ENCODE data around the gene RANBP17.

RANBP17 gene

GRCh38 chr5:171317230-171317629 is 455.4 kb downstream of the RANBP17 start:
- no peak for DNase-seq (ENCODE audit: low read depth in 2 of 2)
- H3K4me3 ChIP-seq (replicated peaks in 1 of 2; ENCODE audit: low read depth in 2 of 2, low read length in 2 of 2) = no peak overlapping the region
- no peak for TF ChIP-seq CTCF (IDR thresholded peaks at IDR 0.05; ENCODE audit: low read depth, low read length)

DNA sequence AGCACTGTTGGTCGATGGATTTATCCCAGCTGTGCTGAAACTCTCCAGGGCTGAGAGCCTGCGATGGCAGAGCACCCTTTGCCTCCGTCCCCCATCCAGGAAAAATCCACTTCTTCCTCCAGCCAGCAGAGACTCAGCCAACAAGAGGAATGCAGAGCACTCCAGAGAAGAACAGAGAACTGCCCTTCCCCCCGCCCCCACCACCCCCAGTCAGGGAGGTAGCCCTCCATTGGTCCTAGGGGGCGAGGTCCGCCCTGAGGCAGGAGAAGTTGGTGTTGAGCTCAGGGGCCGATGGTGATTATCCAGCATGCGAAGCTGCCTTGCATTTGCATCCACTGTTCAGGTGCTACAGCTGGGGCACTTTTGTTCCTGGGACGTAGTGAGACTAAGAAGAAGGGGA is 456.2 kb downstream of the RANBP17 start:
- no peak overlapping the region for H3K4me3 ChIP-seq (replicated peaks in 1 of 2; ENCODE audit: low read depth in 2 of 2, low read length in 2 of 2)
- TF ChIP-seq CTCF (IDR thresholded peaks at IDR 0.05; ENCODE audit: low read depth, low read length) = no peak
- no peak for DNase-seq (ENCODE audit: low read depth in 2 of 2)

DNA sequence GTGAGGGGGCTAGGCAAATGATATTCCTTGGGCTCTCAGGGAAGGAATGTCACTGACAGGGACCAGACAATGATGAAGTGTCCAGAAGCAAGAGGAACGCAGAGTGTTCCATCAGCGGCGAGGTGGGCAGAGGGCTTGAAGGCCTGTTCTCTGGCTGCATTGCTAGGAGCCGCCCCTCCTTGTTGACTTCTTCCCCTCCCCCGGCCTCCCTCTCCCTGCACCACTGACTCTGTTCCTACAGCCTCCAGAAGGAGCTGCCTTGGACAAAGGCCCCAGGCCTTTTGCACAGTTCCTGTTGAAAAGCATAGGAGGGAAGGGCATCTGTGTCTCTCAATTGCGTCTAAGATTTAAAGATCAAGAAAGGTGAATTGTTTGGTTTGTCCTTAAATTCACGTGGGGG is 459.6 kb downstream of the RANBP17 start:
- DNase-seq (ENCODE audit: low read depth in 2 of 2) = no peak
- no peak overlapping the region for H3K4me3 ChIP-seq (replicated peaks in 1 of 2; ENCODE audit: low read depth in 2 of 2, low read length in 2 of 2)
- TF ChIP-seq CTCF (IDR thresholded peaks at IDR 0.05; ENCODE audit: low read depth, low read length) = no peak

- DNase-seq (ENCODE audit: low read depth in 2 of 2) = no peak
- H3K4me3 ChIP-seq (replicated peaks in 1 of 2; ENCODE audit: low read depth in 2 of 2, low read length in 2 of 2) = no peak overlapping the region
- no peak for TF ChIP-seq CTCF (IDR thresholded peaks at IDR 0.05; ENCODE audit: low read depth, low read length)
Observed at GRCh38 chr5:171322527-171322926, 460.7 kb downstream of the RANBP17 start.

GRCh38 chr5:171323007-171323406 is 461.2 kb downstream of the RANBP17 start:
- no peak for TF ChIP-seq CTCF (IDR thresholded peaks at IDR 0.05; ENCODE audit: low read depth, low read length)
- no peak overlapping the region for H3K4me3 ChIP-seq (replicated peaks in 1 of 2; ENCODE audit: low read depth in 2 of 2, low read length in 2 of 2)
- no peak for DNase-seq (ENCODE audit: low read depth in 2 of 2)

DNA sequence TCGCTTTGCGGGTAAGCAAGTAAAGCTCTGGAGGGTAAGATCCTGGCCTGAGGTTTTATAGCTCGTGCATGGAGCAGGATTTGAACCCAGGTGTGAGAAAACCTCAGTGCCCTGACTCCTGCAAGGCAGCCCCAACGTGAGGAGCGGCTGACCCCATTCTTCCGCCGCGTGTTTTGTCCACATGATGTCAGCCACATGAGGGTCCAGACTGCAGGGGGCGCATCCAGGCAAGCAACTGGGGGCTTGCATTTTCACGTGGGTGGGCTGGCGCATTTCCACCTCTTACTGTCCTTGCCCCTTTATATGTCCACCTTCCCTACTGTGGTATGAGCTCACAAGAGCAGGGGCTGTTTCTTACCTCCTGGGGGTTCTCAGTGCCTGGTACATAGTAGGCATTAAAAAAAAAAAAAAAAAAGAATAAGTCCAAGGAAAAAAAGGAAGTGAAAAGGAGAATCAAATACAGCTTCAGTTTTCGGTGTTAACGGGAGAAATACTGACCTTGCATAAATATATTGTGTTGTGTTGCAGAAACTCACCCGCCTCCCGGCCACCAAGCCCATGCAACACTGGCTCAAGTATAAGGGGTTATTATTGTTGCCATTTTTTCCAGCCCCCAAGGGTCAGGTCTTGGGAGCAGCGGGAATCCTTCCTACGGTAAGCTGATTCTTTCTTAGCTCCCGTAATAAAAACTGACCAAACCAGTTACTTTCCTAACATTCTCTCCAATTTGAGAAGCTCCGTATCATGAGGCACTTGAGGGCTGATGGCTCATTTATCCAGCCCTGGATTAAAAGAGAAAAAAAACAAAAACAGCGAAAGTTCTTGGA is 462.2 kb downstream of the RANBP17 start:
- no peak for TF ChIP-seq CTCF (IDR thresholded peaks at IDR 0.05; ENCODE audit: low read depth, low read length)
- H3K4me3 ChIP-seq (replicated peaks in 1 of 2; ENCODE audit: low read depth in 2 of 2, low read length in 2 of 2) = no peak overlapping the region
- DNase-seq (ENCODE audit: low read depth in 2 of 2) = no peak

GRCh38 chr5:171330021-171330420 is 468.2 kb downstream of the RANBP17 start:
- no peak for TF ChIP-seq CTCF (IDR thresholded peaks at IDR 0.05; ENCODE audit: low read depth, low read length)
- no peak for DNase-seq (ENCODE audit: low read depth in 2 of 2)
- no peak overlapping the region for H3K4me3 ChIP-seq (replicated peaks in 1 of 2; ENCODE audit: low read depth in 2 of 2, low read length in 2 of 2)

Data from cardiac fibroblast (primary cell).